Memory B cell (primary cell): ENCODE data around the gene NACAD.
"Not testable (repeated sequence)": the region's sequence is repeated elsewhere in the genome, so short reads cannot be mapped to it uniquely, and the experiment has no call there.

ENCODE experiments used
- ATAC-seq: fragments of 150-1000 bp; cut with Tn5 transposase; 2 replicates; pipeline ENCODE4 v1.10.0; 2021; ENCODE audit warnings: low read depth, mild to moderate bottlenecking, moderate library complexity
- DNase-seq, 2 donors: peaks; one replicate each; pipeline ENCODE4 v3.0.0; 2022; ENCODE audit warnings: low spot score in 2 of 2
- H3K27ac Mint-ChIP-seq: one replicate; pipeline ENCODE4 v1.8.0; 2022; ENCODE audit warnings: mild to moderate bottlenecking, moderate library complexity, mixed read lengths
- H3K27me3 Mint-ChIP-seq: one replicate; pipeline ENCODE4 v1.8.0; 2022; ENCODE audit warnings: mixed read lengths
- H3K36me3 Mint-ChIP-seq: one replicate; pipeline ENCODE4 v1.8.0; 2022; ENCODE audit warnings: mild to moderate bottlenecking, mixed read lengths
- H3K4me1 Mint-ChIP-seq: one replicate; pipeline ENCODE4 v1.8.0; 2022; ENCODE audit warnings: mixed read lengths
- H3K4me3 Mint-ChIP-seq: one replicate; pipeline ENCODE4 v1.8.0; 2022; ENCODE audit warnings: mild to moderate bottlenecking, moderate library complexity, mixed read lengths
- H3K9me3 Mint-ChIP-seq: one replicate; pipeline ENCODE4 v1.8.0; 2022; ENCODE audit warnings: mixed read lengths

NACAD gene

DNA sequence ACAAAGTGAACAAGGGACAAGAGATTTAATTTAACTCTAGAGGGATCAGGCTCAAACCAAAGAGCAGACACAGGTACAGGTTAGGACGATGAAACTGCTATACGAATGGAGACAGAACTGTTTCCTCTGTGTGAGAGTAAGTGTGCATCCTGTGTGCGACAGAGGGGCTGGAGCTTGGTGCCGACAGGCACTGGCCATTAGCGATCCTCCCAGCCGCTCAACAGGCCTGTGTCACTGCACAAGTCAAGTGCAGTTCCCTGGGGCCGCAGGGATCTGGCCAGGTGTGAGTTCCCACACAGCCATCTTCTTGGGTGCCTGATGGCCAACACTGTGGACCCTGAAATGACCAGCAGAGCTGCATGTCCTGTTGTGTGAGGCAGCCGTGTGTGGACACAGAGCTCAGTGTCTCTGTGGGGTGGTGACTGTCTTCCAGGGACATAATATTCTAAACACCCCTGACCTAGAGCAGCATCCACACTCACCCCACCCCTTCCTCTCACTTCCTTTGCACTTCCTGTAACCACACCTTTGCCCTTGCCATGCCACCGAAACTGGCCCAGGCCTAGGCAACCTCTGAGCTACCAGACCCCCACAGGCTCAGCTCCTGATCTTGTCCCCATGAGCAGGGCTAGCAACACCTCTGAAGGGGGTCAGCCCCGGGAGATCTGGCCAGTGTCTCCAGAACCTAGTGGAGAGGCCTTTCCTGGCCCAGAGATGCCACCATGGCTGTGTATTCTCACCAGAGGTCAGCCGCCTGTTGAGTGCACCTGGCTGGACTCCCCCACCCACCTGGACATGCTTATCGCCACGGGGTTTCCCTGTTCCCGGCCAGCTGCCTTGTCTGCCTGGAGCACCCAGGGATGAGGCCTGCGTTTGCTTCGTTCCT, 34.4 kb upstream of the NACAD start:
- peaks cover 4% of the 10 kb centered on the region for H3K4me1 Mint-ChIP-seq
- no peak for ATAC-seq
- no peaks in the 10 kb centered on the region for H3K36me3 Mint-ChIP-seq
- DNase-seq = no peak
- H3K9me3 Mint-ChIP-seq = no peaks in the 10 kb centered on the region
- peaks cover 2% of the 10 kb centered on the region for H3K27me3 Mint-ChIP-seq
- H3K27ac Mint-ChIP-seq = peak overlapping the region; percentile 3
- H3K4me3 Mint-ChIP-seq = peak overlapping the region; percentile 46

DNA sequence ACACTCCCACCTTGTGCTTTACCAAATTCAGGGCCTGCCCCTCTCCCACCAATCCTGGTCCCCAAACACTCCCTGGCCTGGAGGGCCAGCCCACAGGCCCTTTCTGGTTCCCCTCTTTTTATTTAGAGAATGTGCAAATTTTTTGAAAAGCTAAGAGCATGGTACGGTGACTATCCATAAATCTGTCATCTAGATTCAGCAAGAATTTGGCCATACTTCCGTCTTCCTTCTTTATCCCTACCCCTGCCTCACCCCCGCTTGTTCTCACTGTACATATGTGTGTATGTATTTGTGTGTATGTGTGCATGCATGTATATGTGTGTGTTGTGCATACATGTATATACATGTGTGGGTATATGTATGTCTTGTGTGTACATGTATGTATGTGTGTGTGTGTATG, 30.8 kb upstream of the NACAD start:
- H3K36me3 Mint-ChIP-seq = no peaks in the 10 kb centered on the region
- DNase-seq (no peak), ATAC-seq (no peak)
- no peak overlapping the region for H3K27ac Mint-ChIP-seq
- H3K9me3 Mint-ChIP-seq = no peaks in the 10 kb centered on the region
- H3K4me3 Mint-ChIP-seq = no peak overlapping the region
- peaks cover 7% of the 10 kb centered on the region for H3K27me3 Mint-ChIP-seq
- H3K4me1 Mint-ChIP-seq = peaks cover 4% of the 10 kb centered on the region

DNA sequence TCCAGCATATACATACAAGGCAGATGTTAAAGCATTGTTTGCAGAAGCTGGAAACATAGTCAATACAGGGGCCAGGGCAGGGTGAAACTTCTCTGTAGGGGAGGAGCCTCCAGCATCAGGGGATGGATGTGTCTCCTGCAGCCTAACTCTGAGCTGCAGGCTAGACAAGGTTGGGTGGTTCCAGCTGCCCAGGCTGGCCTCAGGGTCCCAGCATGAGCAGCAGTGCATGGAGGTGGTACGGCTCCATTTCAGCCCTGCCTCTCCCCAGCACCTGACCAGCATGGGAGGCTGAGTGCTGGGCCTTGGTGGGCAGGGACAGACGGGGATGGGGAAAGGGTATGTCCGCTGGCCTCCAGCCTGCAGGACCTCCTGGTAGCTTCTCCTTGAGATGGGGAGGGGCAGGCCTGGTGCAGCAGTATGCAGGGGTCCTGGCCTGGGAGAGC, 30.1 kb upstream of the NACAD start:
- H3K36me3 Mint-ChIP-seq = no peaks in the 10 kb centered on the region
- H3K9me3 Mint-ChIP-seq = no peaks in the 10 kb centered on the region
- ATAC-seq = no peak
- no peak for DNase-seq
- H3K27ac Mint-ChIP-seq = no peak overlapping the region
- peaks cover 9% of the 10 kb centered on the region for H3K27me3 Mint-ChIP-seq
- H3K4me1 Mint-ChIP-seq = peaks cover 4% of the 10 kb centered on the region
- H3K4me3 Mint-ChIP-seq = no peak overlapping the region

DNA sequence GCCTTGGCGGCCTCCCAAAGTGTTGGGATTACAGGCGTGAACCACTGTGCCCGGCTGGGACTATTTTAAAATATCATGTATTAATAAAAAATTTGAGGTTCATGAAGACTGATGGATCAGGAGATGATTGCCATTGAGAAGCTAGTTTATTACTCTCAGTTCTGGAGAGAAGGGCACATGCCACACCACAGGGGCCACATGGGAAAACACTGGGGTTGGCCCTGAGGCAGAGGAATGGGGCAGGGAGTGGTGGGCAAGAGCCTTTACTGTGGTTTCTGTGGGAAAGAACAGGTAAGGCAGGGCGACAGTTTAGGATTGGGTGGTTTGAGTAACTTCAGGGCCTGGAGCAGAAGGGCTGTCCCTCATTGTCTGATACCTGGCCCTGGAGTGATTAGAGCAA, 29.5 kb upstream of the NACAD start:
- Mint-ChIP-seq H3K4me1 (peaks cover 3% of the 10 kb centered on the region), H3K9me3 (no peaks in the 10 kb centered on the region), H3K27ac (no peak overlapping the region), H3K27me3 (peaks cover 9% of the 10 kb centered on the region), H3K4me3 (no peak overlapping the region), H3K36me3 (no peaks in the 10 kb centered on the region)
- ATAC-seq (no peak), DNase-seq (no peak)

DNA sequence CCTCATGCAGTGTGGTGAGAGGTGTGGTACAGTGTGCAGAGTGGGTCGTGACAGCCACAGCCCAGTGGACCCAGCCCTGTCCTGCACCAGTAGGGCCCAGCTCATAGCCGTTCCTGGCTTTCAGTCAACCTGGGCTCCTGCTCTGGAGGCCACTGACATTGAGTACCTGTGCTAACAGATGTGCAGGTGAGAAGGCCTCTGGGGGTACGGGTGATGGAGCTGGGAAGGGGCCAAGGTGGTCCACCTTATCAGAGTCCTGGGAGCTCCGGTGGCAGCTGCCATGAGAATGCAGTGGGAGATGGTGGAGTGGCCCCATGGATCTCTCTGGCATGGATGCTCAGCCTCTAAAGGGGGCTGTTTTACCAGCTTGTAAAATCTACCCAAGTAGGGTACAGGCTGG, 28.8 kb upstream of the NACAD start:
- no peak for ATAC-seq
- Mint-ChIP-seq H3K27ac (no peak overlapping the region), H3K36me3 (no peaks in the 10 kb centered on the region), H3K4me1 (no peaks in the 10 kb centered on the region), H3K4me3 (no peak overlapping the region), H3K27me3 (peaks cover 9% of the 10 kb centered on the region), H3K9me3 (no peaks in the 10 kb centered on the region)
- no peak for DNase-seq

DNA sequence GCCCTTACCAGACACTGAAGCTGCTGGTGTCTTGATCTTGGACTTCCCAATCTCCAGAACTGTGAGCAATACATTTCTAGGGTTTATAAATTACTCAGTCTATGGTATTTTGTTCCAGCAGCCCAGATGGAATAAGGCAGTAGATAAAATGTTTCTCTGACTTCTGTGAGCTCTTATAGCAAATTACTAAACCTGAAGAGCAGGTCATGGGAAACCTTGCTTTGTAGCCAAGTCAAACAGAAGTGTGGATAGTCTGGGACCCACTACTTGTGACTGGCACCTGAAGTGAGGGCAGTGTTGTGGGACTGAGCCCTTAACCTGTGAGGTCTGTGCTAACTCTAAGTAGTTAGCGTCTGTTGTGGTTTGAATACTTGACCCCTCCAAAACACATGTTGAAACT, 27.3 kb upstream of the NACAD start:
- no peak for DNase-seq
- no peak for ATAC-seq

DNA sequence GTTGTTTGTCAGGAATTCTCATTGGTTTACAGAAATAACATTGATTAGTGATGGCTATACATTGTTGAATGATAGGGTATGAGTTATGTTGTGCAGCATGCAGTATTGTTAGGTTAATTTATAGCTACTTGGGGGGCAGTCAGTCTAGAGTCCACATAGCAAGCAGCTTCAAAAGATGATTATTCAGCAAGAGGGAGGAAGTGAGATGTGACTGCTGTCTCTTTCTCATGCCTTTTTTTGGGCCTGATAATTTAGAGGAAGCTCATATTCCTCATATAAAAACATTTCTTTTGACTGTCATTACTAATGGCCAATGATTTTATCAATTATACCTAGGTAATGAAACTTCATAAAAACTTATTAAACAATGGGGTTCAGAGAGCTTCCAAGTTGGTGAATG, 26.2 kb upstream of the NACAD start:
- peaks cover 9% of the 10 kb centered on the region for H3K4me1 Mint-ChIP-seq
- peaks cover 9% of the 10 kb centered on the region for H3K27me3 Mint-ChIP-seq
- H3K9me3 Mint-ChIP-seq = no peaks in the 10 kb centered on the region
- DNase-seq (no peak), ATAC-seq (no peak)
- H3K27ac Mint-ChIP-seq = no peak overlapping the region
- H3K36me3 Mint-ChIP-seq = no peaks in the 10 kb centered on the region
- no peak overlapping the region for H3K4me3 Mint-ChIP-seq

More for the DNA sequence above, 27.3 kb upstream of the NACAD start:
- no peaks in the 10 kb centered on the region for H3K9me3 Mint-ChIP-seq
- H3K4me3 Mint-ChIP-seq = no peak overlapping the region
- no peaks in the 10 kb centered on the region for H3K36me3 Mint-ChIP-seq
- peaks cover 6% of the 10 kb centered on the region for H3K4me1 Mint-ChIP-seq
- H3K27ac Mint-ChIP-seq = no peak overlapping the region
- peaks cover 9% of the 10 kb centered on the region for H3K27me3 Mint-ChIP-seq

DNA sequence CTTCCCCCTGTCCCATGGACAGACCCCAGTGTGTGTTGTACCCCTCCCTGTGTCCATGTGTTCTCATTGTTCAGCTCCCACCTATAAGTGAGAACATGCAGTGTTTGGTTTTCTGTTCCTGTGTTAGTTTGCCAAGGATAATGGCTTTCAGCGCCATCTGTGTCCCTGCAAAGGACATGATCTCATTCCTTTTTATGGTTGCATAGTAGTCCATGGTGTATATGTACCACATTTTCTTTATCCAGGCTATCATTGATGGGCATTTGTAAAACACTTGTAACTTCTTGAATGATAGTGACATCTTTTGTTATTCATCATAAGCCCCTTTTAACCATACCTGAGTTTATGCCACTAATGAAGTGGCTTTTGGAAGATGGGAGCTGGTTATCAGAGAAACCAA, 25.5 kb upstream of the NACAD start:
- not testable (repeated sequence) for H3K4me1 Mint-ChIP-seq, H3K27me3 Mint-ChIP-seq, H3K36me3 Mint-ChIP-seq, H3K27ac Mint-ChIP-seq, H3K9me3 Mint-ChIP-seq, ATAC-seq, DNase-seq
- H3K4me3 Mint-ChIP-seq = peak overlapping the region; percentile 27

DNA sequence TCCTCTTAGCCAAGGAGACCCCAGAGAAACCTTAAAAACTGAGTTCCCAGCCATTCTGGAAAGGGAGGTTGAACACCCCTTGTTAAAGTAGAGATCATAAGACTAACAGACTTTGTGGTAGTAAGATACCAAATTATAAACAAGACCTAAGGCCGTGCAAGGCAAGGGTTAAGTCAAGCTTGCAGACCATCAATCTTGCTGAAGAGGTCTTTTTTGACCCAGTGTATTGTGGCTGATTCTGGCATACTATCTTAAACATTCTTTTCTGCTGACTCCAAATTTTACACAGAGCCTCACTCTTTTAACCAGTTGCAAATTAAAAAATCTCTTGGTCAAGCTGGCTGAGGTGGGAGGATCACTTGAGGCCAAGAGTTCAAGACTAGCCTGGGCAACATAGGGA, 23.9 kb upstream of the NACAD start:
- Mint-ChIP-seq H3K27me3 (peaks cover 7% of the 10 kb centered on the region), H3K9me3 (no peaks in the 10 kb centered on the region), H3K36me3 (peaks cover 4% of the 10 kb centered on the region), H3K4me1 (peaks cover 17% of the 10 kb centered on the region), H3K27ac (peak overlapping the region; percentile 97), H3K4me3 (peak overlapping the region; percentile 34)
- DNase-seq (no peak), ATAC-seq (no peak)

DNA sequence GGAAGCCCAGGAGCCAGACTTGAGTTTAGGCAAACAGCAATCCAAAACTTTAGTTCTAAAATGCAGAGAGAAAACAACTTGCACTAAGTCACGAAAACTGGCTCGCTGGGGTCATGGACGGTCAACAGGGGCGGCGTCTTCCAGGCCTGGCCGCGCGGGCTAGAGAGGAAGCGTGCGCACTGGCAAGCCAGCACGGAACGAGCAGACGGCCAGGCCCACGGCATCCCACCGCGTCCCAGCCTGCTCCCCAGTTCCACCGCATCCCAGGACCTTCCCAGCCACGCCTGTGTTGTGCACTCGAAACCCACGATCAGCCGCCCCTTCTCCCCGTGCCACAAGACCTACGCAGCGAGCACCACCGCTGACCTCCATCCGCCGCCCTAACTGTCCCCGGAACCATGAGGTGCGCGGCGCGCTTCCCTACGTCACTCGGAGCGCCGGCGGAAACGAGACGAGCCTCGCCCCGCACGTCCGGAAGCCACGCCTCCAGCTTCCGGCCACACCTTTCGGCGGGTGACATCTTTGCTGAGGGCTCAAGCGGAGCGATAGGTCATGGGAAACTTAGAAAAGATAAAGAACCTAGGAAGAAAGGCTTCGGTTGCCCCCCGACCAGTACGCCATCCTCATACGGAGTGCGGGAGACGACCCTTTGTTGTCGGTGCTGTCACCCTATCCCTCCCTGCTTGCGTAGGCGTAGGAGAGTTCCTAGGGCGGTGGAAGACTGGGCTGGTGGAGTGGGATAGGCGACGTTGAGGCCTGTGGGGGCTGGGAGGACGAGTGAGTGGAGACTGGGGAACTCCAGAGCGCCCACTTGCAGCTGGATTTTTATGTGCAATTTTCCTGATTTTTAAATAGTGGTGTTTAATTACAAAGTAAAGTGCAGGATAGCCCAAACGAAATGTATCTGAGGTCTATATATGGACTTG, 22.8 kb upstream of the NACAD start, which contains the start of gene TBRG4:
TBRG4 (minus strand) TSS at position 400 of the 926 bp plus-strand sequence. CDS start 2,460 bp downstream, outside the sequence.
- peak within 1 kb of the TSS; percentile 95 for H3K4me3 Mint-ChIP-seq
- peak within 1 kb of the TSS; percentile 97 for H3K27ac Mint-ChIP-seq
- DNase-seq (peak; percentile 90 to 91), ATAC-seq (peak; percentile 95)
- peaks cover 18% of the 10 kb centered on the region for H3K4me1 Mint-ChIP-seq
- H3K27me3 Mint-ChIP-seq = peaks cover 2% of the 10 kb centered on the region
- peaks cover 4% of the 10 kb centered on the region for H3K36me3 Mint-ChIP-seq
- H3K9me3 Mint-ChIP-seq = no peaks in the 10 kb centered on the region

DNA sequence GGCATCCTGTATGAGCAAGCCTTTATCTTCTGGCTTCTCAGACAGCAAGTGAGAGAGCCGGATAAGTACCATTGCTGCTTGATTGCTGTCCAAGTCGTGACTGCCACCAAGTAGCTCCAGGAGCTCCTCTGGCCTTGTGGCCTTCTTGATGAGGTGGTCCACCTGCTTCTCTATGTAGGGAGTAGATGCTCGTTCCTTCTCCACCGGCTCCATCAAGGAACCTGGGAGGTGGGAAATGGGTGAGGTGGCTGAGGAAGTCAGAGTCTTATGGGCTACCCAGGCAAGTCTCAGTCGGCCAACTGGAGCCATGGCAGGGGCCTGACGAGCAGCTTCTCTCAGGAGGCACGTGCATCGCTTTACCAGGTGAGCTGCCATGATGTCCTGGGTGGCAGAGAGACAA, 20.1 kb upstream of the NACAD start:
- ATAC-seq (no peak), DNase-seq (no peak)
- Mint-ChIP-seq H3K27me3 (no peaks in the 10 kb centered on the region), H3K36me3 (peaks cover 4% of the 10 kb centered on the region), H3K4me3 (no peak overlapping the region), H3K4me1 (peaks cover 18% of the 10 kb centered on the region), H3K27ac (no peak overlapping the region), H3K9me3 (no peaks in the 10 kb centered on the region)

DNA sequence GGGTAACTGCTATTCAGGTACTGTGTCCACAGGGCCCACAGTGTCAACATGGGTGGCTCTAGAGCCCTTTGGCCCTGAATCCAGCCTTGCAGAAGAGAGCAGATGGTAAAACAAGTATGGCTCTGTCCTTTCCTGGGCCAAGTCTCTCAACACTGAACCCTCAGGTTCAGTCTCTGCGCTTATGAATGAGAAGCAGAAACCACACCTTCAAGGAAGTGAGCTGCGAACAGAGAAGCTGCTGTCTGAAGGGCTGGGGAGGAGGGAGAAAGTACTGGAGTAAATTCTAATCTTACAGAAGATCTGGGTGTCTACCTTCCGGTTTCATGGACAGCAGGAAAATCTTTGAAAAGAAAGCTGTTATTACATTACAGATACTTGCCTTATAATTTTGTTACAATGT, 18.6 kb upstream of the NACAD start:
- H3K27ac Mint-ChIP-seq = no peak overlapping the region
- no peaks in the 10 kb centered on the region for H3K27me3 Mint-ChIP-seq
- no peak overlapping the region for H3K4me3 Mint-ChIP-seq
- peaks cover 18% of the 10 kb centered on the region for H3K4me1 Mint-ChIP-seq
- DNase-seq (no peak), ATAC-seq (no peak)
- no peaks in the 10 kb centered on the region for H3K9me3 Mint-ChIP-seq
- H3K36me3 Mint-ChIP-seq = peaks cover 4% of the 10 kb centered on the region

DNA sequence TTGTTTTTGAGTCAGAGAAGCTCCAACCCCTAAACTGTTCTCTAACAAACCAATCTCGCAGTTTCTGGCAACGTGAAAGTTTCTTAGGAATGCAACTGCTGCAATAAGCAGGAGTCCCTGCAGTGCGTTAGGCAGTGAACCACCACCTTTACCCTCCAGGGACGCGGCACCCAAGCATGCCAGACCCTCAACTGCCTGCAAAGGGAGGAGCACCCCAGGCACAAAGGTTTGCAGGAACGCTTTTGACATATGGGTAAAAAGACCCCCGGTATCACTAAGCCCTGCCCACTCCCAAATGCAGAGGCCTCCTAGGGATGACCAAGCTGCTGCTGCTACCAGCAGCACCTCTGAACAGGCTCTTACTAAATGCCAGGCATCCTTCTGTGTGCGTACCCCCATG, 18.1 kb upstream of the NACAD start:
- H3K9me3 Mint-ChIP-seq = no peaks in the 10 kb centered on the region
- H3K4me1 Mint-ChIP-seq = peaks cover 17% of the 10 kb centered on the region
- no peak overlapping the region for H3K27ac Mint-ChIP-seq
- H3K36me3 Mint-ChIP-seq = peaks cover 5% of the 10 kb centered on the region
- H3K4me3 Mint-ChIP-seq = no peak overlapping the region
- no peaks in the 10 kb centered on the region for H3K27me3 Mint-ChIP-seq
- no peak for ATAC-seq
- DNase-seq = no peak

DNA sequence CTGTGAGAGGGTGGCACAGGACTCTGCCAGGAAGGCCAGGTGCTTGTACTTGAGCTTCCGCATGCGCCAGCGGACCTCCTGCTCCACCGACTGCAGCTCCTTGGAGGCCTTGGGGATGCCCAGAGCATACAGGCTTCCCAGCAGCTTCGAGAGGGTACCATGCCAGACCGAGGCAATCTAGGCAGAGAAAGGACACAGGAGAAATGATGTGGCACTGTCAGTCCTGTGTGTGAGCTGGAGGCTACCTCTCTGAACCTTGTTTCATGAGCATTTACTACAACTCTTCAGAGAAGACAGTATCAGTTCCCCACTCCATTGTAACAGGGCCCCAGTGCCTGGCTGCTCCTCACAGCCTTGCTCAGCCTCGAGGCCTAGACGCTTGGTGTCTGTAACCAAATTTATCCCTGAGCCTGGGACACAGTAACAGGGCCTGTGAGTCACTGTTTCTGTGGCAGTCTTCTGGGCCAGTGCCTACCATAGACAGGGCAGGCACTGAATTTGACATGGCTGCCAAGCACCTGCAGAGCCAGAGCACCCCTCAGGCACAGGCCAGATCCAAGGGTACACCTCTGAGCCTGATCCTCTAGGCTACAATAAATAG, 16.9 kb upstream of the NACAD start:
- Mint-ChIP-seq H3K27ac (no peak overlapping the region), H3K27me3 (no peaks in the 10 kb centered on the region), H3K4me1 (peaks cover 12% of the 10 kb centered on the region), H3K36me3 (peaks cover 9% of the 10 kb centered on the region), H3K9me3 (no peaks in the 10 kb centered on the region), H3K4me3 (no peak overlapping the region)
- DNase-seq (no peak), ATAC-seq (no peak)
